ENCODE data around the gene PLXNA1. TPM values are rescaled to one million over a fixed set of nuclear protein-coding genes. Genes with fewer than 3 reads are reported as not detected.

PLXNA1 gene
- total and polyA plus RNA-seq, 4 donors, result 0.92 to 8.3 (median 4.4) TPM

- peaks cover 0 to 23% (median 4%) of the 10 kb centered on the region in 4 donors for H3K36me3 ChIP-seq (ENCODE audit: control insufficient read depth in 4 of 4, insufficient read depth in 3 of 4, low read depth in 1 of 4, low read length in 3 of 4)
- H3K27me3 ChIP-seq (ENCODE audit: control insufficient read depth in 4 of 4, insufficient read depth in 4 of 4, low read length in 3 of 4), result no peaks in the 10 kb centered on the region
- TF ChIP-seq ZBTB33 (IDR thresholded peaks at IDR 0.05) (no peak), RAD21 (IDR thresholded peaks at IDR 0.05) (no peak), SP1 (IDR thresholded peaks at IDR 0.05) (no peak), JUND (IDR thresholded peaks at IDR 0.05) (no peak), HNF4G (IDR thresholded peaks at IDR 0.05) (no peak), REST (IDR thresholded peaks at IDR 0.05) (no peak), FOXA2 (IDR thresholded peaks at IDR 0.05) (no peak), FOXA1 (IDR thresholded peaks at IDR 0.05) (no peak), ATF3 (IDR thresholded peaks at IDR 0.05) (no peak), NR2F2 (IDR thresholded peaks at IDR 0.05) (no peak), YY1 (IDR thresholded peaks at IDR 0.05) (no peak), RXRA (IDR thresholded peaks at IDR 0.05) (no peak), HNF4A (conservative IDR thresholded peaks at IDR 0.05) (no peak), MAX (IDR thresholded peaks at IDR 0.05) (no peak), EGR1 (IDR thresholded peaks at IDR 0.05; ENCODE audit: low read depth in 2 of 2) (no peak), GABPA (IDR thresholded peaks at IDR 0.05 in 1 of 2, conservative IDR thresholded peaks at IDR 0.05 in 1 of 2) (no peak), TAF1 (conservative IDR thresholded peaks at IDR 0.05) (no peak), CTCF (IDR thresholded peaks at IDR 0.05; ENCODE audit: low read depth, low read length, missing input control) (no peak)
- H3K4me3 ChIP-seq (ENCODE audit: low read depth in 1 of 3, low read length in 3 of 3), result no peak overlapping the region
- H3K9me3 ChIP-seq (ENCODE audit: control insufficient read depth in 4 of 4, low read length in 3 of 4), result no peaks in the 10 kb centered on the region
- H3K4me1 ChIP-seq (ENCODE audit: control insufficient read depth in 4 of 4, insufficient read depth in 4 of 4, low read length in 3 of 4), result no peaks in the 10 kb centered on the region
- 94% methylated on average over 29 of the region's 29 CpGs for WGBS
- no peak overlapping the region for H3K27ac ChIP-seq (ENCODE audit: low read depth in 1 of 2, low read length in 2 of 2)
- no peak for DNase-seq (ENCODE audit: low spot score)
- no peak overlapping the region for H3K9ac ChIP-seq (ENCODE audit: low read depth in 1 of 2, low read length in 2 of 2)
These were observed 45.1 kb downstream of the PLXNA1 start for GRCh38 chr3:127027811-127028548.
